Choroid plexus epithelial cell (primary cell): Measurements from ENCODE around the gene LMF1.

Source experiments
- DNase-seq: peaks from one replicate; pipeline ENCODE4 v3.0.0-alpha.2; 2010; ENCODE audit warnings: low read depth
- H3K4me3 ChIP-seq: 2 replicates; pipeline ENCODE4 v1.5.1; 2011; ENCODE audit warnings: low read depth, mild to moderate bottlenecking, control low read depth, low read length, moderate library complexity
- CTCF ChIP-seq: conservative IDR thresholded peaks from 2 replicates; pipeline ENCODE4 v1.5.1; 2011; ENCODE audit warnings: low read depth, mild to moderate bottlenecking, control low read depth, inconsistent platforms, low read length, moderate library complexity

The LMF1 gene

GRCh38 chr16:1002399-1003166 lies 31.8 kb upstream of the LMF1 start:
- TF ChIP-seq CTCF, result no peak
- peak; percentile 78 for DNase-seq

GRCh38 chr16:1001096-1001495 lies 30.3 kb upstream of the LMF1 start:
- no peak overlapping the region for H3K4me3 ChIP-seq
- no peak for DNase-seq
- no peak for TF ChIP-seq CTCF

More at GRCh38 chr16:1002399-1003166, 31.8 kb upstream of the LMF1 start:
- H3K4me3 ChIP-seq, result no peak overlapping the region

GRCh38 chr16:1000608-1001007 lies 29.8 kb upstream of the LMF1 start:
- no peak overlapping the region for H3K4me3 ChIP-seq
- DNase-seq, result no peak
- no peak for TF ChIP-seq CTCF

- no peak overlapping the region for H3K4me3 ChIP-seq
- TF ChIP-seq CTCF, result no peak
- DNase-seq, result no peak
Observed at GRCh38 chr16:999677-1000076, 28.9 kb upstream of the LMF1 start.

GRCh38 chr16:998615-999014 lies 27.8 kb upstream of the LMF1 start:
- no peak overlapping the region for H3K4me3 ChIP-seq
- no peak for TF ChIP-seq CTCF
- no peak for DNase-seq

- TF ChIP-seq CTCF, result no peak
- no peak for DNase-seq
- H3K4me3 ChIP-seq, result no peak overlapping the region
Observed at GRCh38 chr16:998211-998610, 27.4 kb upstream of the LMF1 start.

- peak; percentile 43 for DNase-seq
- TF ChIP-seq CTCF, result no peak
- H3K4me3 ChIP-seq, result no peak overlapping the region
Observed at GRCh38 chr16:997440-998051, 26.8 kb upstream of the LMF1 start.
